Measurements from ENCODE around the gene ASAP2.

- TF ChIP-seq CTCF (conservative IDR thresholded peaks at IDR 0.05; ENCODE audit: low read depth, low read length): no peak
- TF ChIP-seq EZH2 (IDR thresholded peaks at IDR 0.05; ENCODE audit: low read length, unreplicated experiment): no peak
- TF ChIP-seq EZH2phosphoT487 (IDR thresholded peaks at IDR 0.05; ENCODE audit: borderline replicate concordance, low read length): no peak
These were observed 197.3 kb downstream of the ASAP2 start for GRCh38 chr2:9403924-9404323.
